Measurements from ENCODE around the gene ZNF697.
A peak's percentile ranks its signal among the peaks of the same experiment; 100 is the strongest.

ZNF697 gene

GRCh38 chr1:119679223-119679622 is 31.2 kb upstream of the ZNF697 start:
- Histone ChIP-seq H3K4me3 (ENCODE audit: low read depth, low read length) (no peak overlapping the region), H3K4me1 (ENCODE audit: control insufficient read depth, insufficient read depth, low read length) (peaks cover 12% of the 10 kb centered on the region), H3K36me3 (ENCODE audit: control insufficient read depth, insufficient read depth, low read length) (no peaks in the 10 kb centered on the region), H3K9me3 (ENCODE audit: control insufficient read depth, insufficient read depth, low read length) (no peaks in the 10 kb centered on the region), H3K9ac (ENCODE audit: low read depth, low read length) (no peak overlapping the region), H3K27me3 (ENCODE audit: control insufficient read depth, insufficient read depth, low read length) (no peaks in the 10 kb centered on the region)

- Histone ChIP-seq H3K4me3 (ENCODE audit: low read depth, low read length) (no peak overlapping the region), H3K9me3 (ENCODE audit: control insufficient read depth, insufficient read depth, low read length) (no peaks in the 10 kb centered on the region), H3K27me3 (ENCODE audit: control insufficient read depth, insufficient read depth, low read length) (no peaks in the 10 kb centered on the region), H3K36me3 (ENCODE audit: control insufficient read depth, insufficient read depth, low read length) (no peaks in the 10 kb centered on the region), H3K4me1 (ENCODE audit: control insufficient read depth, insufficient read depth, low read length) (peaks cover 22% of the 10 kb centered on the region), H3K9ac (ENCODE audit: low read depth, low read length) (no peak overlapping the region)
Measured at GRCh38 chr1:119676571-119677206, 28.6 kb upstream of the ZNF697 start.

- Histone ChIP-seq H3K4me1 (ENCODE audit: control insufficient read depth, insufficient read depth, low read length) (peaks cover 22% of the 10 kb centered on the region), H3K27me3 (ENCODE audit: control insufficient read depth, insufficient read depth, low read length) (no peaks in the 10 kb centered on the region), H3K36me3 (ENCODE audit: control insufficient read depth, insufficient read depth, low read length) (no peaks in the 10 kb centered on the region), H3K9me3 (ENCODE audit: control insufficient read depth, insufficient read depth, low read length) (no peaks in the 10 kb centered on the region), H3K4me3 (ENCODE audit: low read depth, low read length) (peak overlapping the region; percentile 49), H3K9ac (ENCODE audit: low read depth, low read length) (no peak overlapping the region)
Measured at GRCh38 chr1:119675349-119676345, 27.6 kb upstream of the ZNF697 start.

GRCh38 chr1:119674835-119675289 is 26.8 kb upstream of the ZNF697 start:
- H3K9me3 ChIP-seq (ENCODE audit: control insufficient read depth, insufficient read depth, low read length): no peaks in the 10 kb centered on the region
- H3K4me3 ChIP-seq (ENCODE audit: low read depth, low read length): no peak overlapping the region
- no peak overlapping the region for H3K9ac ChIP-seq (ENCODE audit: low read depth, low read length)

GRCh38 chr1:119674111-119674526 is 26.1 kb upstream of the ZNF697 start:
- Histone ChIP-seq H3K27me3 (ENCODE audit: control insufficient read depth, insufficient read depth, low read length) (no peaks in the 10 kb centered on the region), H3K9ac (ENCODE audit: low read depth, low read length) (no peak overlapping the region), H3K9me3 (ENCODE audit: control insufficient read depth, insufficient read depth, low read length) (no peaks in the 10 kb centered on the region), H3K4me3 (ENCODE audit: low read depth, low read length) (peak overlapping the region; percentile 2), H3K4me1 (ENCODE audit: control insufficient read depth, insufficient read depth, low read length) (peaks cover 17% of the 10 kb centered on the region), H3K36me3 (ENCODE audit: control insufficient read depth, insufficient read depth, low read length) (no peaks in the 10 kb centered on the region)

More at GRCh38 chr1:119674835-119675289, 26.8 kb upstream of the ZNF697 start:
- Histone ChIP-seq H3K27me3 (ENCODE audit: control insufficient read depth, insufficient read depth, low read length) (no peaks in the 10 kb centered on the region), H3K4me1 (ENCODE audit: control insufficient read depth, insufficient read depth, low read length) (peaks cover 21% of the 10 kb centered on the region), H3K36me3 (ENCODE audit: control insufficient read depth, insufficient read depth, low read length) (no peaks in the 10 kb centered on the region)

- no peaks in the 10 kb centered on the region for H3K27me3 ChIP-seq (ENCODE audit: control insufficient read depth, insufficient read depth, low read length)
- H3K36me3 ChIP-seq (ENCODE audit: control insufficient read depth, insufficient read depth, low read length): no peaks in the 10 kb centered on the region
- no peaks in the 10 kb centered on the region for H3K9me3 ChIP-seq (ENCODE audit: control insufficient read depth, insufficient read depth, low read length)
- H3K4me3 ChIP-seq (ENCODE audit: low read depth, low read length): no peak overlapping the region
- peaks cover 14% of the 10 kb centered on the region for H3K4me1 ChIP-seq (ENCODE audit: control insufficient read depth, insufficient read depth, low read length)
- no peak overlapping the region for H3K9ac ChIP-seq (ENCODE audit: low read depth, low read length)
Measured at GRCh38 chr1:119673171-119673940, 25.3 kb upstream of the ZNF697 start.

GRCh38 chr1:119670898-119671297 is 22.8 kb upstream of the ZNF697 start:
- Histone ChIP-seq H3K4me1 (ENCODE audit: control insufficient read depth, insufficient read depth, low read length) (peaks cover 13% of the 10 kb centered on the region), H3K9me3 (ENCODE audit: control insufficient read depth, insufficient read depth, low read length) (no peaks in the 10 kb centered on the region), H3K27me3 (ENCODE audit: control insufficient read depth, insufficient read depth, low read length) (no peaks in the 10 kb centered on the region)

GRCh38 chr1:119667173-119667572 is 19.1 kb upstream of the ZNF697 start:
- H3K9me3 ChIP-seq (ENCODE audit: control insufficient read depth, insufficient read depth, low read length): no peaks in the 10 kb centered on the region
- H3K9ac ChIP-seq (ENCODE audit: low read depth, low read length): no peak overlapping the region
- no peaks in the 10 kb centered on the region for H3K27me3 ChIP-seq (ENCODE audit: control insufficient read depth, insufficient read depth, low read length)
- no peaks in the 10 kb centered on the region for H3K4me1 ChIP-seq (ENCODE audit: control insufficient read depth, insufficient read depth, low read length)
- H3K36me3 ChIP-seq (ENCODE audit: control insufficient read depth, insufficient read depth, low read length): no peaks in the 10 kb centered on the region
- no peak overlapping the region for H3K4me3 ChIP-seq (ENCODE audit: low read depth, low read length)

More at GRCh38 chr1:119670898-119671297, 22.8 kb upstream of the ZNF697 start:
- no peaks in the 10 kb centered on the region for H3K36me3 ChIP-seq (ENCODE audit: control insufficient read depth, insufficient read depth, low read length)
- no peak overlapping the region for H3K9ac ChIP-seq (ENCODE audit: low read depth, low read length)
- no peak overlapping the region for H3K4me3 ChIP-seq (ENCODE audit: low read depth, low read length)

GRCh38 chr1:119664067-119664466 is 16.0 kb upstream of the ZNF697 start:
- H3K4me3 ChIP-seq (ENCODE audit: low read depth, low read length): no peak overlapping the region
- H3K36me3 ChIP-seq (ENCODE audit: control insufficient read depth, insufficient read depth, low read length): no peaks in the 10 kb centered on the region
- H3K4me1 ChIP-seq (ENCODE audit: control insufficient read depth, insufficient read depth, low read length): peaks cover 2% of the 10 kb centered on the region
- H3K27me3 ChIP-seq (ENCODE audit: control insufficient read depth, insufficient read depth, low read length): no peaks in the 10 kb centered on the region
- H3K9me3 ChIP-seq (ENCODE audit: control insufficient read depth, insufficient read depth, low read length): no peaks in the 10 kb centered on the region
- no peak overlapping the region for H3K9ac ChIP-seq (ENCODE audit: low read depth, low read length)

GRCh38 chr1:119662034-119662437 is 14.0 kb upstream of the ZNF697 start:
- Histone ChIP-seq H3K36me3 (ENCODE audit: control insufficient read depth, insufficient read depth, low read length) (no peaks in the 10 kb centered on the region), H3K4me3 (ENCODE audit: low read depth, low read length) (no peak overlapping the region)

GRCh38 chr1:119660253-119661083 is 12.4 kb upstream of the ZNF697 start:
- H3K9me3 ChIP-seq (ENCODE audit: control insufficient read depth, insufficient read depth, low read length): no peaks in the 10 kb centered on the region
- no peaks in the 10 kb centered on the region for H3K27me3 ChIP-seq (ENCODE audit: control insufficient read depth, insufficient read depth, low read length)
- no peaks in the 10 kb centered on the region for H3K36me3 ChIP-seq (ENCODE audit: control insufficient read depth, insufficient read depth, low read length)
- H3K4me1 ChIP-seq (ENCODE audit: control insufficient read depth, insufficient read depth, low read length): peaks cover 11% of the 10 kb centered on the region
- H3K9ac ChIP-seq (ENCODE audit: low read depth, low read length): no peak overlapping the region
- H3K4me3 ChIP-seq (ENCODE audit: low read depth, low read length): no peak overlapping the region

More at GRCh38 chr1:119662034-119662437, 14.0 kb upstream of the ZNF697 start:
- H3K9me3 ChIP-seq (ENCODE audit: control insufficient read depth, insufficient read depth, low read length): no peaks in the 10 kb centered on the region
- no peak overlapping the region for H3K9ac ChIP-seq (ENCODE audit: low read depth, low read length)
- H3K4me1 ChIP-seq (ENCODE audit: control insufficient read depth, insufficient read depth, low read length): peaks cover 2% of the 10 kb centered on the region
- no peaks in the 10 kb centered on the region for H3K27me3 ChIP-seq (ENCODE audit: control insufficient read depth, insufficient read depth, low read length)

Measured in iPS-15b (cell line).